Activated CD4-positive, CD25-positive, alpha-beta regulatory T cell treated with anti-CD3 and anti-CD28 coated beads, Interleukin-2, amount 50 U/mL, for 16 hours (primary cell): ENCODE results near the gene ANO1.

Experiments
- DNase-seq: peaks from one replicate; pipeline ENCODE4 v3.0.0-alpha.2; 2020; ENCODE audit warnings: low read depth, low spot score

ANO1 gene

DNA sequence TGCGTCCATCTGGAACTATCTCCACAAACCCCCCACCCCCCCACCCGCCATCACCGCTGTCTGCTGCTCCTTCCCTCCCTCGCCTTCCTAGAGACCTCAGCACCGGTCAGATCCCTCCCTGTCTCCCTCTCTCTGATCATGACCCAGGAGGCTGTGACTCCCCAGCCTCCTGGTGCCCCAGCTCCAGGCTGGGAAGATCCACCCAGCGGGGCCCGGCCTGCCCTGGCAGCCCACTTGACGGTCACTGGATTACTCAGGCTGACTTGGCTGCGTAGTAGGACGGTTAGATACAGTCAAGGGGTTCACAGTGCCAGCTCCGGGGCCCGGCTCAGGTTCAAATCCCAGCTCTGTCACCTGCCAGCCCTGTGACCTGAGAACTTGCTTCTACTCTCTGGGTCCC is 59.3 kb downstream of the ANO1 start:
- no peak for DNase-seq

DNA sequence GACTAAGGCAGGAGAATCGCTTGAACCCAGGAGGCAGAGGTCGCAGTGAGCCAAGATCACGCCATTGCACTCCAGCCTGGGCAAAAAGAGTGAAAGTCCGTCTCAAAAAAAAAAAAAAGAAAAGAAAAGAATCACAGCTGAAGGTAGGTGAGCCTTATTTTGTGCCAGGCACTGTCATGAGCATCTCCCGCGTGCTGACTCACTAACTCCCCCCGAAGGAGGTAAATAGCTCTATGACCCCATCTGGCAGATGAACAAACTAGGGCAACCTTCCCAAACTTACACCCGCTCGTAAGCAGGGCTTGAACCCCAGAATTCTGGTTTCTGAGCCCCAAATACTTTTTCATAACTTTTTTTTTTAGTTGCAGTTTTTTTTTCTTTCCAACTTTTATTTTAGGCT is 60.3 kb downstream of the ANO1 start:
- no peak for DNase-seq

- DNase-seq: no peak
Measured at GRCh38 chr11:70139785-70140410, 61.8 kb downstream of the ANO1 start.

- DNase-seq: no peak
Measured at GRCh38 chr11:70140711-70141485, 62.8 kb downstream of the ANO1 start.

DNA sequence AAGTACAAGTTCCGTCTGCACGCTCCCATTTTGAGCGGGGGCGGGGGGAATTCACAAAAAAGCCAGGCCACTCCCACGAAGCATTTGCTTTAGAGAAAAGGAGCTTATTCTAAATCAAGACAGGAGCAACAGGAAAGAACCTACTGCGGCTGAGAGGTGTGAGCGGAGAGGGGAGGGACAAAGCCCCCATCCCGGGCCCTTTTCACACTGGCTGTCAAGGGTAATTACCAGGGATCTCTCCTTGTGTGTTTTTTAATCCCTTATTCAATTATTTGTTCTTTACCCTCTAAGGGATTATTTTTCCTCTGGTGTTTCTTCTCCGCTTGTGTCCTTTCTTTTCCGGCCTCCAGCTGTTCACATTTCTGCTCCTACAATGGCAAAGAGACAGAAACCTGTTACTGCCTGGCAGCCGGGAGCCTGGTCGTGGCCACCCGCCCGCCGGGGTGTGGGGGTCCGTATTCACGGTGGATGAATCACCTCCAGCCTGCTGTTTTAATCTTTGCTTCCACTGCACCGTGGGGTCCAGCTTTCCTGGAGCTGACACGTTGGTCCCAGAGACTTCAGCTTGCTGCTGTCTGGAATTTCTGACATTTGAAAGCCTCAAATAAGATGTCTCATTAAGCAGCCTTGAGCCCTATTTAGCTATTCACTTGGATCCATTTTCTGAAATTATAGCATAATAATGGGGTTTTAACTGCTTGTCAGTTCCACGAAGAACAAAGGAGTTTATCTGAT is 63.5 kb downstream of the ANO1 start:
- no peak for DNase-seq

GRCh38 chr11:70142221-70142875 is 64.2 kb downstream of the ANO1 start:
- DNase-seq: no peak

GRCh38 chr11:70144262-70144661 is 66.1 kb downstream of the ANO1 start:
- DNase-seq: no peak

DNA sequence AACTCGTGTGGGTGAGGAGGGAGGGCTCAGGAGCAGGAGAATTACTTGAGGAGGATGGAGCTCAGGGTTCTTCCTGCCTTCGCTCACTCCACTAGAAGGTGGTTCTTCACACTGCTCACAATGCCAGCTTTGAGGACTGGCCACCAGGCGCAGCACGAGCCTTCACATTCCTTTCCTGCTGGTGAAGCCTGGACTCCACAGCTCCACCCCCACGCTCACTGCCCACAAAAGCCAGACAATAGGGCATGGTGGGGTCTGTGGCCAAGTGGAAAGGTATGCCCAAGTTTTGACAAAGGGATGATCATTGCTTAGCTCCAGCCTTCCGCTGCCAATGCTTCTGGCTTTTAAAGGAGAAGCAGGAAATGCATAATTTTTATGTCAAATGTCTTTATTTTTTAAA is 67.0 kb downstream of the ANO1 start:
- DNase-seq: no peak

DNA sequence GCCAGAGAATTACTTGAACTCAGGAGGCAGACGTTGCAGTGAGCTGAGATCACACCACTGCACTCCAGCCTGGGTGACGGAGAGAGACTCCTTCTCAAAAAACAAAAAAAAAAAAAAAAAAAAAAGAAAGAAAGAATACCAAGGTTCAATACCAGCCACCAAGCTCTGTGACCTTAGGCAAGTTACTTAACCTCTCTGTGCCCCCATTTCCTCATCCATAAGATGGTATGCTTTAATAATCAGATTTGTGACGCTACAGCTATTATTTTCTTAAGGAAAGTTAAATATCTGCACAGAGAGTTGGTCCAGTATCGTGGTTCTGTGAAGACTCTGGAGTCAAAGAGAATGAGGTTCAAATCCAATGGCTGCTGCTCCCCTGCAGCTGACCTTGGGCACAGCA is 67.7 kb downstream of the ANO1 start:
- no peak for DNase-seq

DNA sequence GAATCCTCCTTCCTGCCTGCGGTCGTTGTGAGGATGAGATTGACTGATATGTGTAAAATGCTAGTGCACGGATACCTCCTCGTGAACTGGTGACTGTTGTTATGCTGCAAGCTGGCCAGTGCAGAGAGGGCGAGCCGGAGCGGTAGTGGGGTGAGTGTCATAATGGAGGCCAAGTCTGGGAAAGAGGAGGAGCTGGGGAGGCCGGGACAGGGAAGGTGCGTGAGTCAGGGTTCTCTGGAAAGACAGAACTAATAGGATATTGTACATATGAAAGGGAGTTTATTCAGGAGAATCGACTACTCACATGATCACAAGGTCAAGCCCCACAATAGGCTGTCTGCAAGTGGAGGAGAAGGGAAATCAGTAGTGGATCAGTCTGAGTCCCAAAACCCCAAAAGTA is 68.2 kb downstream of the ANO1 start:
- DNase-seq: no peak

DNA sequence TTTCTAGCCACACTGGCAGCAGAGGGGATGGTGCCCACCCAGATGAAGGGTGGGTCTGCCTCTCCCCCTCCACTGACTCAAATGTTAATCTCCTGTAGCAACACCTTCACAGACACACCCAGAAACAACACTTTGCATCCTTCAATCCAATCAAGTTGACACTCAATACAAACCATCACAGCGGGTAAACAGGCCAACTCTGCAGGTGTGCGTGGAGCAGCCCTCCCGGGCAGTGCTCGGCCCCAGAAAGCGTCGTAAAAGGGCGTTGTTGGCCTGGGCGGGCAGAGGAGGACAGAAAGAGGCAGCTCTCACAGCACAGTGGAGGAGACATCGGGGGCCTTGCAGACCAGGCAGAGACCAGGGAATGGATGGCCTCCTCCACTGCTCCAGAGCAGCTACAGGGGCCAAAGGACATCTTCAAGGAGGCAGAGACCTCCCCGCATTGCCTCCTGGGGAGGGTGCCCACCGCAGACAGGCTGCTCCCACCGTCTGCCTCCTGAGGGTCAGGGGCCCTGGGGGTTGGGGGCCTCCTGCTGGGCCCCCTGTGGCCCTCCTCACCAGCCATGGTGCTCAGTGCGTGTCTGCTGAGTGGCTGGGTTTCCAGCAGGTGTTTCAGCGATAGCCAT is 68.9 kb downstream of the ANO1 start:
- DNase-seq: no peak

GRCh38 chr11:70147668-70148067 is 69.6 kb downstream of the ANO1 start:
- no peak for DNase-seq

- DNase-seq: no peak
Measured at GRCh38 chr11:70151671-70152070, 73.6 kb downstream of the ANO1 start.

GRCh38 chr11:70153133-70153727 is 75.1 kb downstream of the ANO1 start:
- DNase-seq: no peak

DNA sequence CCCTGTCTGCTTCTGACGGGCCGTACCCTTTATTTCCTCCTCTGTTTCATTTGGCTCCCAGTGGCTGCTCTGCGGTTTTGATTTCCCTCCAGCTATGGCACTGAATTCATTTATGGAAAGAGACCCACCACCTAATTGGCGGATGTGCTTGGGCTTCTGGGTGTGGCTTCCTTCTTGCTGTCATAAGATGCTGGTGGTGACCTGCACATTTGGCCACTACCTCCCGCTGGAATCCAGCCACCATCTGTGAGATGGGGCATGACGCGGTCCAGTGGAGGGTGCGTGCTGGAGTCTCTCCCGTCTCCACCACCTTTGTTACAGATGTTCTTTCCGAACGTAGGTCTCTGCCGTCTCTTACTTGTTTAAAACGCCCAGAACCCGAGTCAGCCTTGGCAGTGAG is 77.3 kb downstream of the ANO1 start:
- no peak for DNase-seq

GRCh38 chr11:70156291-70157037 is 78.3 kb downstream of the ANO1 start:
- no peak for DNase-seq

- DNase-seq: no peak
Measured at GRCh38 chr11:70158201-70158600, 80.1 kb downstream of the ANO1 start.

DNA sequence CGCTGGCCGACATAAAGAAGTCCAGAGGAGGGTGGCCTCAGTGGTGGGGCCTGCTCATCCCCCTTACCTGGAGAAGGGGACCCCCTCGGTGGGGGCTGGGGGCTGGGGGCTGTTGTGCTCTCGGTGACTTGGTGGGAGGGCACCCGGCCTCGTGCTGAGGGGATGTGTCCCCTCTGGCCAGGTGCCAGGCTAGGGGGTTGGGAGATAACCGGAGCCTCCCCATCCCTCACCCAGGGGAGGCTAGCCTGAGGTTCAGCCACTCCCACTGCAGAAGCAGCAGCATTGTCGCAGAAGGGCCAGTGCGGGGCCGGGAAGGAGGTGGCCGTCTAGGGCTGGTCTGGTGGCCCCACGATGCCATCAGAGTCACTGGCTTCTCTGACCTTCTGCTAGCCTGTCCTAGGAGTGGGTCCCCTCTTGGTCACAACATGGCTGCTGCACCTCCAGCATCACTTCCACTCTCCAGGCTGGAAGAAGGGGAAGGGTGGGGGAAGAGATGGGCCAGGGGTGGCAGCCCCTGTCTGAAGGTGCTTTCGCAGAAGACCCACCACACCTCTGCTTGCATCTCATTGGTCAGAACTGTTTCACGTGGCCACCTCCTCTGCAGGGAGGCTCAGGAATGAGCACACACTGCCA is 80.8 kb downstream of the ANO1 start:
- DNase-seq: no peak

- no peak for DNase-seq
Measured at GRCh38 chr11:70159627-70160570, 81.8 kb downstream of the ANO1 start.
